H1 (cell line): ENCODE measurements around the gene CPLX1. TPM values are rescaled to one million over a fixed set of nuclear protein-coding genes. Genes with fewer than 3 reads are reported as not detected.

Experiments used
- CTCF ChIA-PET: fragments of 300-600 bp; sonication (Branson Sonifier 250); formaldehyde crosslinking; loops from one replicate; lab custom pipeline; 2021; ENCODE audit not compliant: partially characterized antibody; lab: Charles Lee
- POLR2A ChIA-PET: fragments of 300-600 bp; sonication (Branson Sonifier 250); formaldehyde crosslinking; loops from one replicate; lab custom pipeline; 2021; ENCODE audit warnings: inconsistent platforms; ENCODE audit not compliant: partially characterized antibody; lab: Charles Lee
- DNase-seq, 2 experiments: peaks; one replicate each; pipeline versions ENCODE4 v3.0.0 to v3.0.0-alpha.2; 2010 to 2022; ENCODE audit warnings: low spot score in 2 of 2, low read depth in 1 of 2, mixed read lengths in 1 of 2
- FAIRE-seq: peaks from 2 replicates; lab custom pipeline; 2011; peaks lifted over from hg19 to GRCh38; lab: Jason Lieb, UNC
- H2AFZ ChIP-seq: 2 replicates; pipeline ENCODE4 v1.8.1; 2012; ENCODE audit warnings: low read length, inconsistent platforms
- H2AK5ac ChIP-seq: 2 replicates; pipeline ENCODE4 v1.6.1; 2013; ENCODE audit warnings: low read depth, low read length
- H2BK120ac ChIP-seq: replicated peaks from 2 replicates; pipeline ENCODE3; 2013; ENCODE audit warnings: low read depth, low read length, inconsistent platforms
- H2BK12ac ChIP-seq: 2 replicates; pipeline ENCODE4 v1.6.1; 2013; ENCODE audit warnings: low read depth, low read length
- H2BK15ac ChIP-seq: 2 replicates; pipeline ENCODE4 v1.6.1; 2013; ENCODE audit warnings: low read length
- H2BK20ac ChIP-seq: 2 replicates; pipeline ENCODE4 v1.6.1; 2013; ENCODE audit warnings: low read length
- H2BK5ac ChIP-seq: 2 replicates; pipeline ENCODE4 v1.6.1; 2013; ENCODE audit warnings: low read depth, low read length
- H3K14ac ChIP-seq: 2 replicates; pipeline ENCODE4 v1.6.1; 2013; ENCODE audit warnings: inconsistent platforms; ENCODE audit not compliant: insufficient read length
- H3K18ac ChIP-seq: 2 replicates; pipeline ENCODE4 v1.6.1; 2013; ENCODE audit warnings: low read length; ENCODE audit errors: extremely low read depth
- H3K23ac ChIP-seq: 2 replicates; pipeline ENCODE4 v1.6.1; 2013; ENCODE audit warnings: inconsistent platforms; ENCODE audit not compliant: insufficient read length
- H3K23me2 ChIP-seq: 2 replicates; pipeline ENCODE4 v1.6.1; 2013; ENCODE audit warnings: low read depth, low read length
- H3K27ac ChIP-seq: 2 replicates; pipeline ENCODE4 v1.6.1; 2011; ENCODE audit warnings: low read depth, low read length, inconsistent platforms
- H3K27me3 ChIP-seq, 4 experiments: replicated peaks in 1 of 4; 1 replicate in 1 of 4; 2 replicates in 3 of 4; pipeline versions ENCODE4 v1.6.1 to v1.8.1; 2011 to 2013; ENCODE audit warnings: low read length in 3 of 4, mild to moderate bottlenecking in 3 of 4, inconsistent platforms in 2 of 4, mixed read lengths in 2 of 4, moderate library complexity in 1 of 4; ENCODE audit not compliant: control insufficient read depth in 3 of 4, insufficient read depth in 3 of 4; ENCODE audit errors: extremely low read depth in 1 of 4
- H3K36me3 ChIP-seq, 4 experiments: 2 replicates each; pipeline versions ENCODE4 v1.6.1 to v1.8.1; 2011 to 2013; ENCODE audit warnings: mild to moderate bottlenecking in 4 of 4, low read length in 3 of 4, moderate library complexity in 2 of 4, control low read depth in 1 of 4, inconsistent platforms in 1 of 4; ENCODE audit not compliant: insufficient read depth in 4 of 4, control insufficient read depth in 2 of 4
- H3K4ac ChIP-seq: replicated peaks from 2 replicates; pipeline ENCODE3; 2013; ENCODE audit warnings: low read length, low read depth, mixed read lengths, inconsistent platforms; ENCODE audit not compliant: insufficient read length
- H3K4me1 ChIP-seq, 4 experiments: replicated peaks in 1 of 4; 1 replicate in 1 of 4; 2 replicates in 3 of 4; pipeline versions ENCODE4 v1.6.1 to v1.8.1; 2011 to 2013; ENCODE audit warnings: low read length in 3 of 4, inconsistent platforms in 2 of 4, mixed read lengths in 1 of 4; ENCODE audit not compliant: insufficient read depth in 4 of 4, control insufficient read depth in 3 of 4
- H3K4me2 ChIP-seq, 2 experiments: 2 replicates each; pipeline versions ENCODE4 v1.6.1 to v1.8.1; 2011 to 2013; ENCODE audit warnings: low read depth in 2 of 2, low read length in 2 of 2, control low read depth in 1 of 2, inconsistent platforms in 1 of 2, mild to moderate bottlenecking in 1 of 2; ENCODE audit not compliant: insufficient read depth in 1 of 2
- H3K4me3 ChIP-seq, 4 experiments: fragments of 200-600, 300-600 bp in 1 of 4; sonication (generic), shearing (Covaris generic), sonication (Bioruptor Twin) in 1 of 4; 2 replicates each; pipeline versions ENCODE4 v1.5.1 to v1.8.1; 2011 to 2016; ENCODE audit warnings: low read length in 4 of 4, low read depth in 3 of 4, control low read depth in 2 of 4, inconsistent platforms in 2 of 4, mild to moderate bottlenecking in 2 of 4, mixed read lengths in 1 of 4, moderate library complexity in 1 of 4; ENCODE audit not compliant: insufficient read depth in 2 of 4; ENCODE audit errors: extremely low read depth in 1 of 4
- H3K56ac ChIP-seq: replicated peaks from 2 replicates; pipeline ENCODE3; 2013; ENCODE audit warnings: low read depth, mild to moderate bottlenecking, mixed read lengths, low read length, inconsistent platforms; ENCODE audit not compliant: insufficient read length
- H3K79me1 ChIP-seq: 2 replicates; pipeline ENCODE4 v1.6.1; 2013; ENCODE audit warnings: low read depth, low read length, control low read depth
- H3K79me2 ChIP-seq, 2 experiments: 2 replicates each; pipeline versions ENCODE4 v1.6.1 to v1.8.1; 2012 to 2013; ENCODE audit warnings: low read length in 2 of 2, mild to moderate bottlenecking in 2 of 2, inconsistent platforms in 1 of 2; ENCODE audit not compliant: insufficient read depth in 2 of 2, control insufficient read depth in 1 of 2
- H3K9ac ChIP-seq, 4 experiments: replicated peaks in 1 of 4; 1 replicate in 1 of 4; 2 replicates in 3 of 4; pipeline versions ENCODE4 v1.6.1 to v1.8.1; 2011 to 2013; ENCODE audit warnings: low read depth in 3 of 4, low read length in 3 of 4, control low read depth in 2 of 4, mild to moderate bottlenecking in 2 of 4, moderate library complexity in 2 of 4, inconsistent platforms in 1 of 4; ENCODE audit errors: extremely low read depth in 1 of 4
- H3K9me3 ChIP-seq, 2 experiments: 2 replicates each; pipeline versions ENCODE4 v1.6.1 to v1.8.1; 2012 to 2013; ENCODE audit warnings: mild to moderate bottlenecking in 2 of 2, moderate library complexity in 2 of 2, control low read depth in 1 of 2, inconsistent platforms in 1 of 2, low read depth in 1 of 2, low read length in 1 of 2, mixed read lengths in 1 of 2; ENCODE audit not compliant: insufficient read depth in 2 of 2
- H4K20me1 ChIP-seq, 2 experiments: replicated peaks in 1 of 2; 2 replicates each; pipeline versions ENCODE3 to v1.8.1; 2011 to 2013; ENCODE audit warnings: inconsistent platforms in 2 of 2, low read length in 2 of 2, mild to moderate bottlenecking in 1 of 2; ENCODE audit not compliant: insufficient read depth in 2 of 2, control insufficient read depth in 1 of 2
- H4K5ac ChIP-seq: 2 replicates; pipeline ENCODE4 v1.6.1; 2013; ENCODE audit warnings: low read length, low read depth, mixed read lengths, inconsistent platforms; ENCODE audit not compliant: insufficient read length
- H4K8ac ChIP-seq: 2 replicates; pipeline ENCODE4 v1.8.0; 2013; ENCODE audit warnings: mild to moderate bottlenecking, moderate library complexity, low read length, inconsistent platforms; ENCODE audit not compliant: insufficient read depth; ENCODE audit errors: extremely low read depth
- H4K91ac ChIP-seq: replicated peaks from 2 replicates; pipeline ENCODE3; 2013; ENCODE audit warnings: low read length, mixed read lengths, inconsistent platforms; ENCODE audit not compliant: insufficient read length
- ATF2 ChIP-seq: IDR thresholded peaks from 2 replicates; pipeline ENCODE4 v1.6.1; 2012; ENCODE audit warnings: low read length, inconsistent platforms
- BCL11A ChIP-seq, 2 experiments: IDR thresholded peaks; one replicate each; pipeline ENCODE4 v1.6.1; 2011; ENCODE audit warnings: low read depth in 2 of 2, low read length in 2 of 2, mild to moderate bottlenecking in 2 of 2
- CHD2 ChIP-seq: IDR thresholded peaks from 2 replicates; pipeline ENCODE4 v1.6.1; 2012; ENCODE audit warnings: low read length, improper control_type of control experiment
- EGR1 ChIP-seq: IDR thresholded peaks from 2 replicates; pipeline ENCODE4 v1.6.1; 2011; ENCODE audit warnings: low read depth, low read length, borderline replicate concordance
- GTF2F1 ChIP-seq: IDR thresholded peaks from 2 replicates; pipeline ENCODE4 v1.6.1; 2012; ENCODE audit warnings: low read depth, low read length, improper control_type of control experiment, borderline replicate concordance
- NRF1 ChIP-seq: IDR thresholded peaks from 2 replicates; pipeline ENCODE4 v1.6.1; 2011; ENCODE audit warnings: mild to moderate bottlenecking, low read depth, low read length, improper control_type of control experiment
- POLR2AphosphoS5 ChIP-seq: IDR thresholded peaks from 2 replicates; pipeline ENCODE4 v1.6.1; 2011; ENCODE audit warnings: low read depth, low read length
- RFX5 ChIP-seq: IDR thresholded peaks from 2 replicates; pipeline ENCODE4 v1.6.1; 2011; ENCODE audit warnings: low read depth, low read length, improper control_type of control experiment, borderline replicate concordance
- SIN3A ChIP-seq, 2 experiments: IDR thresholded peaks in 1 of 2; conservative IDR thresholded peaks in 1 of 2; 2 replicates each; pipeline ENCODE4 v1.6.1; 2011 to 2012; ENCODE audit warnings: low read length in 2 of 2, improper control_type of control experiment in 1 of 2, low read depth in 1 of 2, mild to moderate bottlenecking in 1 of 2
- SRF ChIP-seq: IDR thresholded peaks from 2 replicates; pipeline ENCODE4 v1.6.1; 2011; ENCODE audit warnings: mild to moderate bottlenecking, low read depth, low read length, moderate library complexity
- TAF1 ChIP-seq: IDR thresholded peaks from 2 replicates; pipeline ENCODE4 v1.6.1; 2011; ENCODE audit warnings: mild to moderate bottlenecking, low read depth, low read length
- TAF7 ChIP-seq: optimal IDR thresholded peaks from 2 replicates; pipeline ENCODE3; 2011; ENCODE audit warnings: low read depth, mild to moderate bottlenecking, inconsistent platforms, low read length, moderate library complexity, borderline replicate concordance
- YY1 ChIP-seq: IDR thresholded peaks from 2 replicates; pipeline ENCODE4 v1.6.1; 2011; ENCODE audit warnings: low read depth, mild to moderate bottlenecking, low read length
- WGBS, 2 experiments: shearing (Covaris generic) in 1 of 2; methylation state at CpG; one replicate each; pipeline versions ENCODE4 v1.1.6 to v1.1.7; 2013 to 2015; ENCODE audit warnings: low lambda C conversion rate in 2 of 2, mixed read lengths in 2 of 2, inconsistent platforms in 1 of 2, low coverage in 1 of 2, missing lambda C conversion rate in 1 of 2; ENCODE audit not compliant: insufficient replicate concordance in 2 of 2, insufficient coverage in 1 of 2, insufficient read length in 1 of 2; ENCODE audit errors: extremely low coverage in 1 of 2, missing lambda C conversion rate in 1 of 2; 5-methylcytosine and 5-hydroxymethylcytosine counted together
- polyA plus RNA-seq, 7 experiments: library from polyadenylated mRNA; depleted of rRNA in 3 of 7; stranded (reverse) in 5 of 7; unstranded in 2 of 7; fragments of >200 nt in 5 of 7; fragments of 200-250 nt in 2 of 7; gene quantifications; 1 replicate in 5 of 7; 2 replicates in 1 of 7; 4 replicates in 1 of 7; pipeline versions ENCODE4 v1.2.1 to v1.2.3, GENCODE V29; 2011 to 2013; ENCODE audit warnings: missing spikeins in 2 of 7, mixed read lengths in 2 of 7
- total RNA-seq: library from RNA; stranded (reverse); fragmentation: NEBNext Ultra II Directional; extraction: Animal tissue kit (Norgen Biotek cat#: 25700); gene quantifications from 2 replicates; pipeline ENCODE4 v1.2.1, GENCODE V29; 2021

Gene CPLX1
- total and polyA plus RNA-seq, 2 of the 8 experiments (the other 6 are each of a cell fraction or from before 2014, with no cell fraction given), result 0.32 to 0.56 TPM

- no peak overlapping the region for H3K27ac ChIP-seq
- H2BK15ac ChIP-seq, result no peak overlapping the region
- peaks cover 12 to 17% of the 10 kb centered on the region in 2 experiments for H4K20me1 ChIP-seq
- no peak overlapping the region for H2BK20ac ChIP-seq
- DNase-seq (no peak), FAIRE-seq (no peak)
- H2BK12ac ChIP-seq, result no peak overlapping the region
- no peak overlapping the region for H3K23ac ChIP-seq
- no peak overlapping the region for H3K4me2 ChIP-seq
- H3K27me3 ChIP-seq, result no peaks in the 10 kb centered on the region
- CTCF ChIA-PET, result interaction anchor here (0.6 kb wide), 1 partner anchor 547 kb away, joined by 3 read pairs; no protein-coding TSS in a partner anchor
- no peaks in the 10 kb centered on the region for H3K4me1 ChIP-seq
- no peak overlapping the region for H3K14ac ChIP-seq
- no peaks in the 10 kb centered on the region for H3K9me3 ChIP-seq
- POLR2A ChIA-PET, result no interaction called here
- H3K36me3 ChIP-seq, result peaks cover 12 to 43% (median 34%) of the 10 kb centered on the region in 4 experiments
- H3K56ac ChIP-seq, result no peak overlapping the region
- no peak overlapping the region for H3K18ac ChIP-seq
- 92% methylated on average over 16 of the region's 16 CpGs; no CpG with 5 or more reads in 1 of the 2 experiments for WGBS, 2 experiments
- no peak overlapping the region for H4K8ac ChIP-seq
- no peak overlapping the region for H2AFZ ChIP-seq
- no peak overlapping the region for H3K9ac ChIP-seq
- H4K91ac ChIP-seq, result no peak overlapping the region
- TF ChIP-seq EGR1 (no peak), SIN3A (conservative IDR thresholded peaks at IDR 0.05 in 1 of 2, IDR thresholded peaks at IDR 0.05 in 1 of 2; ENCODE audit: low read depth in 1 of 2, low read length in 2 of 2) (no peak), POLR2AphosphoS5 (no peak), GTF2F1 (no peak), YY1 (no peak), NRF1 (no peak), RFX5 (no peak), TAF1 (no peak), ATF2 (no peak), CHD2 (no peak), TAF7 (no peak), BCL11A (IDR thresholded peaks at IDR 0.05; ENCODE audit: low read depth in 2 of 2, low read length in 2 of 2) (no peak), SRF (no peak)
- no peaks in the 10 kb centered on the region for H3K23me2 ChIP-seq
- no peak overlapping the region for H2BK120ac ChIP-seq
- no peak overlapping the region for H2AK5ac ChIP-seq
- H4K5ac ChIP-seq, result no peak overlapping the region
- no peaks in the 10 kb centered on the region for H3K79me1 ChIP-seq
- H3K4ac ChIP-seq, result no peak overlapping the region
- no peak overlapping the region for H3K4me3 ChIP-seq
- no peak overlapping the region for H2BK5ac ChIP-seq
- H3K79me2 ChIP-seq, result no peaks in the 10 kb centered on the region
Observed at GRCh38 chr4:738781-739280, 87.1 kb downstream of the CPLX1 start.
